Measurements from ENCODE around the gene DIAPH2.

DNA sequence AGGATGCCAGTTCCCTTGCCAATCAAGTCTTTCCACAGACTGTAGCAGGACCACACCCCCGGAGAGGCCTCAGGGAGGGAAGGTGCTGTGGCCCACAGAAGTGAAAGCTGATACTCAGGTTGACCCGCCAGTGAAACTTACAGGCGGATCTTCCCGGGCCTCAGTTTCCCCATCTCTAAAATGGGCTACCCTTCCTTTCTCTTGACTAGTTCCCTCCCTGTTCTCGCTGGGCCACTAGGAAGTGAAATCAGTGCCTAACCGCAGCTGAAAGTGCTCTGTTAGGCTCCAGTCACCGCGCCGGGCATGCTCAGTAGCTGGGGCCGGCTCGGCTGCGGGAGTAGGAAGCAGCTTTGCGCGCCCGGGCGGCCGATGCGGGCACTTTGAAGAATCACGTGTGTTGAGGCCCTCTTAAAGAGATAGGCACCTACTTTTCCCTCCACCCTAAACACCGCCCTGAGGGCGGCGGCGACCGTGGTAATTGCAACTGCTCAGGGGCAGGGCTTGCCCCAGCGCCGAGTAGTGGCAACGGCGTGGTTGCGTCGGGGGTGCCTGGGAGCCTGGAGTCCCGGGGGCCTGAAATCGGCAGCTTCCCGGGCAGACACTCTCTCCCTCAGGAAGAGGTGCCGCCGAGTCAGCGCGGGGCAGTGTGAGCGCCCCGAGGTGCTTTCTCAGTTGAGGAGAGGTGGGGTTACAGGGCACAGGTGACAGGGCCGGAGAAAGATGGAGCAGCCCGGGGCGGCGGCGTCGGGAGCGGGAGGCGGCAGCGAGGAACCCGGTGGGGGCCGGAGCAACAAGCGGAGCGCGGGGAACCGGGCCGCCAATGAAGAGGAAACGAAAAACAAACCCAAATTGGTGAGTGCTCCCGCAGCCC lies at the start of gene DIAPH2:
- no peak for TF ChIP-seq EZH2 (IDR thresholded peaks at IDR 0.05; ENCODE audit: low read depth, unreplicated experiment)
- TF ChIP-seq CTCF (conservative IDR thresholded peaks at IDR 0.05; ENCODE audit: low read depth in 2 of 2) = no peak
- TF ChIP-seq POLR2AphosphoS5 (IDR thresholded peaks at IDR 0.05; ENCODE audit: low read depth) = no peak
- TF ChIP-seq EZH2phosphoT487 (IDR thresholded peaks at IDR 0.05; ENCODE audit: unreplicated experiment) = no peak

All from GM23338 (cell line).